HTERT RPE-1 (cell line): Measurements from ENCODE around the gene BEND7.
"Not testable (repeated sequence)": the region's sequence is repeated elsewhere in the genome, so short reads cannot be mapped to it uniquely, and the experiment has no call there.

ENCODE experiments used
- in situ Hi-C: fragments of 300-500 bp; cut with MboI; formaldehyde crosslinking; loops from 4 replicates; pipeline ENCODE4 v1.14.3; 2020; ENCODE audit warnings: low sequenced_read_pairs

Gene BEND7

GRCh38 chr10:13528875-13529713 lies at the start of gene BEND7:
Gene BEND7, minus strand, starts transcription at chr10:13529014. Its CDS starts 481 bp downstream, at chr10:13528533.
- in situ Hi-C loops: no loop called here

DNA sequence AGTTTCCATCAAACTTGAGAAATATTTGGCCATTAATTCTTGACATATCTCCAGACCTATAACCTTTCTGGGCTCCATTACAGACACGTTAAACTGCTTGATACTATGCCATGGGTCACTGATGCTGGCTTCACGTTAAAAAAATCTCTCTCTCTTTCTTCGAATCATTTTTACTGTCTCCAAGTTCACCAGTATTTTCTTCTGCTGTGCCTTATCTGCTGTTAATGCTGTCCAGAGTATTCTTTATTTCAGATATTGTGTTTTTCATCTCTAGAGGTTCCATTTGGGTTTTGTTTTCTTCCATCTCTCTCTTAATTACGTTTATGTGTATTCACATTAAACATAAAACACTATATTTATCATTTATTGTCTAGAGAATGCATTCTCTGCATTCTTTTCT lies 45.1 kb upstream of the BEND7 start:
- in situ Hi-C loops: no loop called here

- in situ Hi-C loops: no loop called here
Observed at GRCh38 chr10:13571541-13571940, 42.7 kb upstream of the BEND7 start.

DNA sequence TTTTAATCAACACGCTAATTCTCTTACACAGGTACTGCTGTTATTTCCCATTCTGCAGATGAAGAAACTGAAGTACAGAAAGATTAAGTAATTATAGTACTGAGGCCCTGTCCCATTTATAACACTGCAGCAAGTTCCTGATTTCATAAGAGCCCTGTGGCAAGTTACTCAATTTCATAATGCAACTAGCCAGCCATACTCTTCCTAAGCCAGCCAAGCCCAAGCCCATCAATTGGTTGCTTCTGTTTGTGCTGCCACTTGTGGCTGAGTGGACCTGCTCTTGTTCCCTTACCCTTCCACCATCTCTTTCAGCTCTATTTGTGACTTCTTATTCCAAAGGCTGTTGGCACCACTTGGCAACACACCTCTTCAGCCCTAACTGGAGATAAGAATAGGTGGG lies 38.2 kb upstream of the BEND7 start:
- in situ Hi-C loops: no loop called here

GRCh38 chr10:13564576-13564975 lies 35.8 kb upstream of the BEND7 start:
- in situ Hi-C loops: no loop called here

GRCh38 chr10:13563481-13564445 lies 34.9 kb upstream of the BEND7 start:
- in situ Hi-C loops: no loop called here

GRCh38 chr10:13560597-13560996 lies 31.8 kb upstream of the BEND7 start:
- in situ Hi-C loops: no loop called here

DNA sequence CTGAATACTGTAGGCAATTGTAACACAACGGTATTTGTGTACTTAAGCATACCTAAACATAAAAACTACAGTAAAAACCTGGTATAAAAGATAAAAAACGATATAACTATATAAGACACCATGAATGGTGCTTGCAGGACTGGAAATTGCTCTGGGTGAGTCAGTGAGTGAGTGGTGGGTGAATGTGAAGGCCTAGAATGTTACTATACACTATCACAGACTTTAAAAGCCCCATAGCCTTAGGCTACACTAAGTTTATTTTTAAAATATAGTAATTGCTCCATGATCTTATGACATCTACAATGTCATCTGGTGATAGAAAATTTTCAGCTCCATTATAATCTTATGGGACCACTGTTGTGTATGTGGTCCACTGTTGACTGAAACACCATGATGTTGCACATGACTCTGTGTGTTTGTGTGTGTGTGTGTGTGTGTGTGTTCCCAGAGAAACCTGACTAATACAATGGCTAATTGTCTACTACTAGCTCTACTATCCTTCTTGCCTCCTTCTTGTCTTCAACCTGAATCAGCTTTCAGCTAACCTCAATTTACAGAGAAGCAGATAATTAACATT lies 30.4 kb upstream of the BEND7 start:
- in situ Hi-C loops: no loop called here

GRCh38 chr10:13555884-13556510 lies 27.2 kb upstream of the BEND7 start:
- in situ Hi-C loops: no loop called here

DNA sequence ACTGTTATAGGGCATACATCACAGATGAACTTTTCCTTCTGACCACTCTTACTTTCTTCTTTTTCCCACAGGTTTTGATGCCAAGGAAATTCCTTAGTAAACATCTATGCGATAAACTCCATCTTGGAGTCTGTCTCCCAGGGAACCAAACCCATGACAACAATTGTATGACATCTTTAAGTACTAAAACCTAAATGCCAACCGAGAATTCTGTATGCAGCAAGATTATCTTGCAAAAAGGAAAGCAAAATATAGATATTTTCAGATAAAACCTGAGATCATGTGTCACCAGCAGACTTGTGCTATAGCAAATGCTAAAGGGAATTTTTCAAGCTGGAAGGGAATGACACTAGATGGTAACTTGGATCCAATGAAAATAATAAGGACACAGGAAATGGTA lies 22.0 kb upstream of the BEND7 start:
- in situ Hi-C loops: no loop called here

DNA sequence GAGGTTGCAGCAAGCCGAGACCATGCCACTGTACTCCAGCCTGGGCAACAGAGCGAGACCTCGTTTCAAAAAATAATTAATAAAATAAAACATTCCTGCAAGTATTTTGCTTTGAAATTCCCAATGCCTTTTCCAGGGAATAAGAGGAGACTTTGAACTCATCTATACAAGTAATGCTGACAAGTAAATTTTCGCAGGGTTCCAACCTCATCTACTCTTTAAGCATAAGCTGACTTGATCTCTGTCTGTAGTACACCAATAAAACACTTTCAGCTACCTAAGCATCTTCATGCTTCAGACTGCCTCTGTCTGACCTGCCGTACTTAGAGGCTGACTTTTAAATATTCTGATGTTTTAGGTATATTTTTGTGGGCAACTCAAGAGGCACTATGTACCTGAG lies 13.7 kb upstream of the BEND7 start:
- in situ Hi-C loops: no loop called here

DNA sequence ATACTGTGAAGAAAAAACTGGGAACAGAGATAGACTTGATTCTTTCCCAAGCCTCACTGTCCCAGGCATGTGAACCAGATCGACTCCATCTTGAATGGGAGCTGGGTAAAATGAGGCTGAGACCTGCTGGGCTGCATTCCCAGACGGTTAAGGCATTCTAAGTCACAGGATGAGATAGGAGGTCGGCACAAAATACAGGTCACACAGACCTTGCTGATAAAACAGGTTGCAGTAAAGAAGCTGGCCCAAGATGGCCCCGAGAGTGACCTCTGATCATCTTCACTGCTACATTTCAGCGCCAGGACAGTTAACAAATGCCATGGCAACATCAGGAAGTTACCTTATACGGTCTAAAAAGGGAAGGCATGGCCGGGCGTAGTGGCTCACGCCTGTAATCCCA lies 9.2 kb upstream of the BEND7 start:
- in situ Hi-C loops: not testable (repeated sequence)

DNA sequence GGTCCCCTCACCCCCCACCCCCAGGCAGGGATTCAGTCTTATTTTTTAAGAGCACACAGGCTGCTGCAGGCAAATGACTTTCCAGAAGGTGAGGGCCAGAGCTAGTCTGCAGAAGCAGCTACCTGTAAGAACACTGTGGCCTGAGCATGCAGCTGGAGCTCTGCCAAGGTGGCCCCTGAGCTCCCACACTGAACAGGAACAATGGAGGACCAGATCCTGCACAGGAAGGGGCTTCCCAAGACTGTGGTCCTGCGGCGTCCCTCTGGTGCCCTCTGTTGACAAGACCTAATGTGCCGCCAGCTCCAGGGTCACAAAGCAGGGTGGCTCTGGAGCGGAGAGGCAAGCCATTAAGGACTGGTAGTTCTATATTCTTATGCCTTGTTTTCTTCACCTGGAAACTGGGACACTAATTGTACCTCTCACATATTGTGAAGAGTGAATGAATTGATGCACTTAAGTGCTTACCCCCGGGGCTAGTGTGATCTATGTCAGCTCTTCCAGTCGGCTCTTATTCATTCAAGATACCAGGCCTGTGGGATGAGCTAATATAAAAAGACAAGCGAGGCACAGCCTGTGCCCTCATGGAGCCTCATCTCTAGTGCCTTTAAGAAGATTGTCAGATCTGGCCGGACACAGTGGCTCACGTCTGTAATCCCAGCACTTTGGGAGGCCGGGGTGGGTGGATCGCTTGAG lies 8.0 kb upstream of the BEND7 start:
- in situ Hi-C loops: no loop called here

- in situ Hi-C loops: no loop called here
Observed at GRCh38 chr10:13535346-13535745, 6.5 kb upstream of the BEND7 start.

- in situ Hi-C loops: no loop called here
Observed at GRCh38 chr10:13529714-13529973, 830 bp upstream of the BEND7 start.

GRCh38 chr10:13528123-13528874 lies 515 bp downstream of the BEND7 start:
- in situ Hi-C loops: no loop called here

- in situ Hi-C loops: no loop called here
Observed at GRCh38 chr10:13527864-13528122, 1.0 kb downstream of the BEND7 start.

- in situ Hi-C loops: no loop called here
Observed at GRCh38 chr10:13526948-13527863, 1.6 kb downstream of the BEND7 start.

DNA sequence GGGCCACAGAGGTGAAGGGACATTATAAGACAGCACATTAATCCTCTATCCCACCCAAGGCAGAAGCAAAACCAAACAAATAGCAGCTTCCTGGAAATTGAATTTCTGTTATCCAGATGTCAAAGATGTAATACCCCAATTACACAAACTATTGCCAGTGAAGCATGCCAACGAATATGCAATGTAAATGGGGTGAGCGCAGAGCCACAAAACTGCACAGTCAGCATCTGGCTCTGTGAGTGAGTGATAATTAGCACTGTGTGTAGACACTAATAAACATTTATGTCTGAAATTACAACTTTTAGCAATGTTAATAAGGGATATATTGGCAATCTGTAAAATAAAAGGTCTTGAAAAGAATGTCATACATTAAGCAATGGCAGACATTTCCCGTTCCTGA lies 3.2 kb downstream of the BEND7 start:
- in situ Hi-C loops: no loop called here
